Measurements from ENCODE around the gene ANO1. TPM values are rescaled to one million over a fixed set of nuclear protein-coding genes. Genes with fewer than 3 reads are reported as not detected.

ANO1 gene
- total and polyA plus RNA-seq, 2 of the 8 experiments (the other 6 are each of a cell fraction or from before 2014, with no cell fraction given) = 4.7 to 5.0 TPM

- no peak overlapping the region for H3K4me2 ChIP-seq (ENCODE audit: insufficient read depth in 1 of 2, low read depth in 2 of 2, low read length in 2 of 2)
- H4K20me1 ChIP-seq (replicated peaks in 1 of 2; ENCODE audit: control insufficient read depth in 1 of 2, insufficient read depth in 2 of 2, low read length in 2 of 2) = no peaks in the 10 kb centered on the region
- H4K91ac ChIP-seq (replicated peaks; ENCODE audit: insufficient read length, low read length) = no peak overlapping the region
- H3K9ac ChIP-seq (replicated peaks in 1 of 4; ENCODE audit: extremely low read depth in 1 of 4, low read depth in 3 of 4, low read length in 3 of 4) = no peak overlapping the region
- H3K27ac ChIP-seq (ENCODE audit: low read depth, low read length) = no peak overlapping the region
- H3K79me2 ChIP-seq (ENCODE audit: control insufficient read depth in 1 of 2, insufficient read depth in 2 of 2, low read length in 2 of 2) = no peaks in the 10 kb centered on the region
- H3K23me2 ChIP-seq (ENCODE audit: low read depth, low read length) = peaks cover 4% of the 10 kb centered on the region; the same call in 1 of the 2 replicates
- no peaks in the 10 kb centered on the region for H3K9me3 ChIP-seq (ENCODE audit: insufficient read depth in 2 of 2, low read depth in 1 of 2, low read length in 1 of 2)
- peaks cover 3 to 27% (median 17%) of the 10 kb centered on the region in 4 experiments for H3K4me1 ChIP-seq (replicated peaks in 1 of 4; ENCODE audit: control insufficient read depth in 3 of 4, insufficient read depth in 4 of 4, low read length in 3 of 4)
- no peak overlapping the region for H2BK20ac ChIP-seq (ENCODE audit: low read length)
- no peak for DNase-seq (ENCODE audit: low read depth in 1 of 2, low spot score in 2 of 2)
- H3K14ac ChIP-seq (ENCODE audit: insufficient read length) = no peak overlapping the region
- no peak overlapping the region for H2AK5ac ChIP-seq (ENCODE audit: low read depth, low read length)
- POLR2A ChIA-PET (ENCODE audit: partially characterized antibody) = no interaction called here
- no peak overlapping the region for H3K23ac ChIP-seq (ENCODE audit: insufficient read length)
- WGBS, 2 experiments (ENCODE audit: extremely low coverage in 1 of 2, insufficient coverage in 1 of 2, insufficient read length in 1 of 2, insufficient replicate concordance in 2 of 2, low coverage in 1 of 2, low lambda C conversion rate in 2 of 2, missing lambda C conversion rate in 1 of 2) = 91% methylated on average over 15 of the region's 15 CpGs; no CpG with 5 or more reads in 1 of the 2 experiments
- no peak for FAIRE-seq
- H3K18ac ChIP-seq (ENCODE audit: extremely low read depth, low read length) = no peak overlapping the region; the same call in 1 of the 2 replicates
- no peaks in the 10 kb centered on the region for H3K36me3 ChIP-seq (ENCODE audit: control insufficient read depth in 2 of 4, insufficient read depth in 4 of 4, low read length in 3 of 4)
- CTCF ChIA-PET (ENCODE audit: partially characterized antibody) = interaction anchor here (0.6 to 4.1 kb wide), 4 partner anchors 18 to 224 kb away, joined by 3 to 23 read pairs (median 6); no protein-coding TSS in a partner anchor
- H2BK5ac ChIP-seq (ENCODE audit: low read depth, low read length) = no peak overlapping the region
- H2BK15ac ChIP-seq (ENCODE audit: low read length) = no peak overlapping the region
- H3K56ac ChIP-seq (replicated peaks; ENCODE audit: insufficient read length, low read depth, low read length) = no peak overlapping the region
- no peaks in the 10 kb centered on the region for H3K79me1 ChIP-seq (ENCODE audit: low read depth, low read length)
- H2AFZ ChIP-seq (ENCODE audit: low read length) = no peak overlapping the region
- H4K5ac ChIP-seq (ENCODE audit: insufficient read length, low read depth, low read length) = no peak overlapping the region
- H3K4ac ChIP-seq (replicated peaks; ENCODE audit: insufficient read length, low read depth, low read length) = no peak overlapping the region
- H3K27me3 ChIP-seq (replicated peaks in 1 of 4; ENCODE audit: control insufficient read depth in 3 of 4, extremely low read depth in 1 of 4, insufficient read depth in 3 of 4, low read length in 3 of 4) = peaks cover 0 to 20% (median 8%) of the 10 kb centered on the region in 4 experiments; a peak in 5 of 7 replicates
- H2BK120ac ChIP-seq (replicated peaks; ENCODE audit: low read depth, low read length) = no peak overlapping the region
- H3K4me3 ChIP-seq (ENCODE audit: extremely low read depth in 1 of 4, insufficient read depth in 2 of 4, low read depth in 3 of 4, low read length in 4 of 4) = no peak overlapping the region
- no peak overlapping the region for H2BK12ac ChIP-seq (ENCODE audit: low read depth, low read length)
- H4K8ac ChIP-seq (ENCODE audit: extremely low read depth, insufficient read depth, low read length) = no peak overlapping the region
- TF ChIP-seq SIX5 (IDR thresholded peaks at IDR 0.05; ENCODE audit: low read depth, low read length) = no peak
- TF ChIP-seq ZNF274 (IDR thresholded peaks at IDR 0.05; ENCODE audit: borderline replicate concordance, extremely low read depth, low read length) = no peak
- TF ChIP-seq USF2 (IDR thresholded peaks at IDR 0.05; ENCODE audit: low read length) = no peak
- no peak for TF ChIP-seq ASH2L (IDR thresholded peaks at IDR 0.05; ENCODE audit: low read length)
- no peak for TF ChIP-seq SRF (IDR thresholded peaks at IDR 0.05; ENCODE audit: low read depth, low read length)
- TF ChIP-seq TEAD4 (IDR thresholded peaks at IDR 0.05; ENCODE audit: low read depth, low read length) = no peak
- TF ChIP-seq CBX8 (IDR thresholded peaks at IDR 0.05; ENCODE audit: borderline replicate concordance, low read depth, low read length) = no peak
- no peak for TF ChIP-seq RAD21 (IDR thresholded peaks at IDR 0.05 in 1 of 2, conservative IDR thresholded peaks at IDR 0.05 in 1 of 2; ENCODE audit: low read depth in 2 of 2, low read length in 2 of 2)
- TF ChIP-seq KDM4A (IDR thresholded peaks at IDR 0.05; ENCODE audit: low read depth, low read length, severe bottlenecking) = no peak
- no peak for TF ChIP-seq CEBPB (IDR thresholded peaks at IDR 0.05; ENCODE audit: low read depth, low read length)
- TF ChIP-seq, protein P1, sequence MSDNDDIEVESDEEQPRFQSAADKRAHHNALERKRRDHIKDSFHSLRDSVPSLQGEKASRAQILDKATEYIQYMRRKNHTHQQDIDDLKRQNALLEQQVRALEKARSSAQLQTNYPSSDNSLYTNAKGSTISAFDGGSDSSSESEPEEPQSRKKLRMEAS (IDR thresholded peaks at IDR 0.05) = no peak
- no peak for TF ChIP-seq SP1 (IDR thresholded peaks at IDR 0.05; ENCODE audit: low read depth, low read length)
Observed at GRCh38 chr11:70139785-70140410, 61.8 kb downstream of the ANO1 start.
